Activated B cell treated with CpG ODN at 0.5 μM for 24 hours (primary cell): ENCODE data around the gene POLR3A. TPM values are rescaled to one million over a fixed set of nuclear protein-coding genes. Genes with fewer than 3 reads are reported as not detected.

Experiments used
- ATAC-seq: fragments of 200-7000 bp; cut with Tn5 transposase; one replicate; pipeline ENCODE4 v1.10.0; 2021; ENCODE audit warnings: low read depth, mild to moderate bottlenecking, moderate library complexity
- CTCF ChIA-PET: fragments of 350-600 bp; sonication (Branson Sonifier 250); formaldehyde crosslinking; loops from one replicate; lab custom pipeline; 2021; ENCODE audit warnings: antibody characterized with exemption; lab: Charles Lee
- POLR2A ChIA-PET: fragments of 350-600 bp; sonication (Branson Sonifier 250); formaldehyde crosslinking; loops from one replicate; lab custom pipeline; 2021; ENCODE audit warnings: antibody characterized with exemption; lab: Charles Lee
- DNase-seq: peaks from one replicate; pipeline ENCODE4 v3.0.0; 2022
- H3K27ac Mint-ChIP-seq: one replicate; pipeline ENCODE4 v1.8.0; 2020; ENCODE audit warnings: mixed read lengths
- H3K27me3 Mint-ChIP-seq: one replicate; pipeline ENCODE4 v1.8.0; 2021; ENCODE audit warnings: mixed read lengths
- H3K36me3 Mint-ChIP-seq: one replicate; pipeline ENCODE4 v1.8.0; 2021; ENCODE audit warnings: low read depth, mixed read lengths
- H3K4me1 Mint-ChIP-seq: one replicate; pipeline ENCODE4 v1.8.0; 2021; ENCODE audit warnings: mixed read lengths
- H3K4me3 Mint-ChIP-seq: one replicate; pipeline ENCODE4 v1.8.0; 2020; ENCODE audit warnings: mild to moderate bottlenecking, mixed read lengths
- H3K9me3 Mint-ChIP-seq: one replicate; pipeline ENCODE4 v1.8.0; 2020; ENCODE audit warnings: mixed read lengths
- CTCF ChIP-seq: fragments of 200-600 bp; IDR thresholded peaks from one replicate; pipeline ENCODE4 v1.8.0; 2022; ENCODE audit warnings: antibody characterized with exemption, mild to moderate bottlenecking
- intact Hi-C: fragments of 100-400 bp; cut with micrococcal nuclease; formaldehyde crosslinking; loops from one replicate; pipeline ENCODE4 v1.15.1; 2024
- total RNA-seq: library from RNA; stranded (reverse); gene quantifications from 2 replicates; pipeline ENCODE4 v1.2.3, GENCODE V29; 2022

The POLR3A gene
- total RNA-seq, 1 donor from 2014 or later: 20.3 TPM

GRCh38 chr10:77987671-77988255 is 41.6 kb downstream of the POLR3A start:
- Mint-ChIP-seq H3K27me3 (no peaks in the 10 kb centered on the region), H3K4me3 (no peak overlapping the region), H3K36me3 (peaks cover 94% of the 10 kb centered on the region), H3K27ac (no peak overlapping the region), H3K9me3 (no peaks in the 10 kb centered on the region), H3K4me1 (no peaks in the 10 kb centered on the region)
- intact Hi-C loops: no loop called here
- DNase-seq (no peak), ATAC-seq (no peak)
- CTCF ChIA-PET: no interaction called here
- no peak for TF ChIP-seq CTCF
- POLR2A ChIA-PET: no interaction called here

DNA sequence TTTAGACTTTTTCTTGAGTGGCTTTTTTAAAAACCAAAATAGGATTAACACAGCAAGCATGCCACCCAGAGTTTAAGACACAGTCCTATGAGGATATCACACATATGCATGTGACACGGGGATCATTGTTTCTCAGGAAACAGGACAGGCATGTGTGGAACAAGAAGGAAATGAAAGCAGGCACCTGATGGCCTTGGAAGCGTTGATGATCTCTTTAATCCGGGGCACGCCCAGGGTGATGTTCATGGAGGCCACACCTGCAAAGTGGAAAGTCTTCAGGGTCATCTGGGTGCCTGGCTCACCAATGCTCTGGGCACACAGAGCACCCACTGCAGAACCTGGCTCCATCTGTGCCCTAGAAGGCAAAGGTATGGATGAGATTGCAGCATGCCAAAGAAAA is 44.3 kb downstream of the POLR3A start:
- no peaks in the 10 kb centered on the region for H3K27me3 Mint-ChIP-seq
- CTCF ChIA-PET: no interaction called here
- H3K27ac Mint-ChIP-seq: no peak overlapping the region
- TF ChIP-seq CTCF: no peak
- no peak for ATAC-seq
- no peak overlapping the region for H3K4me3 Mint-ChIP-seq
- POLR2A ChIA-PET: no interaction called here
- DNase-seq: no peak
- peaks cover 97% of the 10 kb centered on the region for H3K36me3 Mint-ChIP-seq
- intact Hi-C loops: no loop called here
- H3K4me1 Mint-ChIP-seq: no peaks in the 10 kb centered on the region
- H3K9me3 Mint-ChIP-seq: no peaks in the 10 kb centered on the region

- DNase-seq (no peak), ATAC-seq (no peak)
- Mint-ChIP-seq H3K4me3 (no peak overlapping the region), H3K27me3 (no peaks in the 10 kb centered on the region), H3K9me3 (no peaks in the 10 kb centered on the region), H3K36me3 (peaks cover 95% of the 10 kb centered on the region), H3K27ac (no peak overlapping the region), H3K4me1 (no peaks in the 10 kb centered on the region)
- no peak for TF ChIP-seq CTCF
- ChIA-PET CTCF (no interaction called here), POLR2A (no interaction called here)
- intact Hi-C loops: no loop called here
These were observed 45.7 kb downstream of the POLR3A start for GRCh38 chr10:77983384-77984341.

GRCh38 chr10:77981281-77981680 is 48.0 kb downstream of the POLR3A start:
- Mint-ChIP-seq H3K9me3 (no peaks in the 10 kb centered on the region), H3K27ac (no peak overlapping the region), H3K4me3 (no peak overlapping the region), H3K4me1 (no peaks in the 10 kb centered on the region), H3K36me3 (peaks cover 93% of the 10 kb centered on the region), H3K27me3 (no peaks in the 10 kb centered on the region)
- ChIA-PET POLR2A (no interaction called here), CTCF (no interaction called here)
- no peak for ATAC-seq
- intact Hi-C loops: no loop called here
- DNase-seq: no peak
- TF ChIP-seq CTCF: no peak

GRCh38 chr10:77979221-77979620 is 50.1 kb downstream of the POLR3A start:
- Mint-ChIP-seq H3K27ac (no peak overlapping the region), H3K27me3 (no peaks in the 10 kb centered on the region), H3K4me1 (no peaks in the 10 kb centered on the region), H3K4me3 (no peak overlapping the region), H3K9me3 (no peaks in the 10 kb centered on the region), H3K36me3 (peaks cover 84% of the 10 kb centered on the region)
- CTCF ChIA-PET: no interaction called here
- intact Hi-C loops: no loop called here
- no peak for DNase-seq
- no peak for TF ChIP-seq CTCF
- POLR2A ChIA-PET: interaction anchor here (0.6 kb wide), 1 partner anchor 10 kb away, joined by 4 read pairs; no protein-coding TSS in a partner anchor
- no peak for ATAC-seq
